Neural cell (in vitro differentiated cells): ENCODE data around the gene LSM3.

Experiments used
- POLR2AphosphoS5 ChIP-seq: IDR thresholded peaks from 2 replicates; pipeline ENCODE4 v1.6.1; 2012
- RAD21 ChIP-seq: fragments of 450-650 bp; conservative IDR thresholded peaks from 2 replicates; pipeline ENCODE4 v1.6.1; 2014; ENCODE audit warnings: antibody characterized with exemption, mild to moderate bottlenecking, moderate library complexity
- SMC3 ChIP-seq: fragments of 450-650 bp; conservative IDR thresholded peaks from 2 replicates; pipeline ENCODE4 v1.6.1; 2014; ENCODE audit warnings: antibody characterized with exemption, mild to moderate bottlenecking, moderate library complexity; ENCODE audit not compliant: poor library complexity
- TF ChIP-seq, protein P1 (sequence below): fragments of 450-650 bp; IDR thresholded peaks from 2 replicates; pipeline ENCODE4 v1.5.1; 2014; ENCODE audit warnings: antibody characterized with exemption, mild to moderate bottlenecking, moderate library complexity; ENCODE audit not compliant: poor library complexity, severe bottlenecking
- TF ChIP-seq, protein P2 (sequence below): IDR thresholded peaks from 2 replicates; pipeline ENCODE4 v1.6.1; 2012; ENCODE audit warnings: borderline replicate concordance

DNA sequence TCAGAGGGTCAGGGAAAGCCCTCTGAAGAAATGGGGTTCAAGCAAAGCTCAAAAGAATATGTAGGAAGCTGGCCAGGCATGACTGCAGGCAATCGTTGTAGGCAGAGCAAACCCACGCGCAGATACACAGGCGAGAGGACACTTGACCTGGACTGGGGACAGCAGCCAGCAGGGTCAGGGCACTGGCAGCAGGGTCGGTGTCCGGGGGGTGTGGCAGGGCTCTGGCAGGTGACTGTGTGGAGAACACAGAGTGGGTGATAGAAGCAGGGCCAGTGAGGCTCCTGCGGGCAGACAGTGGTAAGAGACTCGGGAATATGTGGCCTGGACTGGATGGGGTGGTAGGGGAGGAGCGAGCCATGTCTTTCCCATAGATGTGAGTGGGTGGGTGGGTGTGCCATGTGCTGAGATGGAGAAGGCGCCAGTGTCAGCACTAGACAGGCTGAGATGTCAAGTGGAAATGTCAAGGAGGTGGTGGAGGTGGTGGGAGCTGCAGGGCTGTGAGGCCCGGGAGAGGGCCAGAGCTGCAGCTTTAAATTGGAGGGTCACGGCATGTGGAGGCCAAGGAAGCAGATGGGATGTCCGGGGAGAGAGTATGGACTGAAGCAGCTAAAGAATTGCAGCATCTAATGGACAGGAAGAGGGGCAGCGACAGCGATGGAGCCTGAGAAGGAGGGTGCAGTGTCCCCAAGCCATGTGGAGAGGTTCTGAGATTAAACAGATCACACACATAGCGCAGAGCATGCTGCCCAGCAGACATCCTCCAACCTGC is 40.3 kb upstream of the LSM3 start:
- no peak for TF ChIP-seq RAD21
- TF ChIP-seq SMC3 = no peak
- TF ChIP-seq, protein P1, sequence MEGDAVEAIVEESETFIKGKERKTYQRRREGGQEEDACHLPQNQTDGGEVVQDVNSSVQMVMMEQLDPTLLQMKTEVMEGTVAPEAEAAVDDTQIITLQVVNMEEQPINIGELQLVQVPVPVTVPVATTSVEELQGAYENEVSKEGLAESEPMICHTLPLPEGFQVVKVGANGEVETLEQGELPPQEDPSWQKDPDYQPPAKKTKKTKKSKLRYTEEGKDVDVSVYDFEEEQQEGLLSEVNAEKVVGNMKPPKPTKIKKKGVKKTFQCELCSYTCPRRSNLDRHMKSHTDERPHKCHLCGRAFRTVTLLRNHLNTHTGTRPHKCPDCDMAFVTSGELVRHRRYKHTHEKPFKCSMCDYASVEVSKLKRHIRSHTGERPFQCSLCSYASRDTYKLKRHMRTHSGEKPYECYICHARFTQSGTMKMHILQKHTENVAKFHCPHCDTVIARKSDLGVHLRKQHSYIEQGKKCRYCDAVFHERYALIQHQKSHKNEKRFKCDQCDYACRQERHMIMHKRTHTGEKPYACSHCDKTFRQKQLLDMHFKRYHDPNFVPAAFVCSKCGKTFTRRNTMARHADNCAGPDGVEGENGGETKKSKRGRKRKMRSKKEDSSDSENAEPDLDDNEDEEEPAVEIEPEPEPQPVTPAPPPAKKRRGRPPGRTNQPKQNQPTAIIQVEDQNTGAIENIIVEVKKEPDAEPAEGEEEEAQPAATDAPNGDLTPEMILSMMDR = no peak
- no peak for TF ChIP-seq POLR2AphosphoS5
- TF ChIP-seq, protein P2, sequence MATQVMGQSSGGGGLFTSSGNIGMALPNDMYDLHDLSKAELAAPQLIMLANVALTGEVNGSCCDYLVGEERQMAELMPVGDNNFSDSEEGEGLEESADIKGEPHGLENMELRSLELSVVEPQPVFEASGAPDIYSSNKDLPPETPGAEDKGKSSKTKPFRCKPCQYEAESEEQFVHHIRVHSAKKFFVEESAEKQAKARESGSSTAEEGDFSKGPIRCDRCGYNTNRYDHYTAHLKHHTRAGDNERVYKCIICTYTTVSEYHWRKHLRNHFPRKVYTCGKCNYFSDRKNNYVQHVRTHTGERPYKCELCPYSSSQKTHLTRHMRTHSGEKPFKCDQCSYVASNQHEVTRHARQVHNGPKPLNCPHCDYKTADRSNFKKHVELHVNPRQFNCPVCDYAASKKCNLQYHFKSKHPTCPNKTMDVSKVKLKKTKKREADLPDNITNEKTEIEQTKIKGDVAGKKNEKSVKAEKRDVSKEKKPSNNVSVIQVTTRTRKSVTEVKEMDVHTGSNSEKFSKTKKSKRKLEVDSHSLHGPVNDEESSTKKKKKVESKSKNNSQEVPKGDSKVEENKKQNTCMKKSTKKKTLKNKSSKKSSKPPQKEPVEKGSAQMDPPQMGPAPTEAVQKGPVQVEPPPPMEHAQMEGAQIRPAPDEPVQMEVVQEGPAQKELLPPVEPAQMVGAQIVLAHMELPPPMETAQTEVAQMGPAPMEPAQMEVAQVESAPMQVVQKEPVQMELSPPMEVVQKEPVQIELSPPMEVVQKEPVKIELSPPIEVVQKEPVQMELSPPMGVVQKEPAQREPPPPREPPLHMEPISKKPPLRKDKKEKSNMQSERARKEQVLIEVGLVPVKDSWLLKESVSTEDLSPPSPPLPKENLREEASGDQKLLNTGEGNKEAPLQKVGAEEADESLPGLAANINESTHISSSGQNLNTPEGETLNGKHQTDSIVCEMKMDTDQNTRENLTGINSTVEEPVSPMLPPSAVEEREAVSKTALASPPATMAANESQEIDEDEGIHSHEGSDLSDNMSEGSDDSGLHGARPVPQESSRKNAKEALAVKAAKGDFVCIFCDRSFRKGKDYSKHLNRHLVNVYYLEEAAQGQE = no peak
